ENCODE results near the gene TYMP.

DNA sequence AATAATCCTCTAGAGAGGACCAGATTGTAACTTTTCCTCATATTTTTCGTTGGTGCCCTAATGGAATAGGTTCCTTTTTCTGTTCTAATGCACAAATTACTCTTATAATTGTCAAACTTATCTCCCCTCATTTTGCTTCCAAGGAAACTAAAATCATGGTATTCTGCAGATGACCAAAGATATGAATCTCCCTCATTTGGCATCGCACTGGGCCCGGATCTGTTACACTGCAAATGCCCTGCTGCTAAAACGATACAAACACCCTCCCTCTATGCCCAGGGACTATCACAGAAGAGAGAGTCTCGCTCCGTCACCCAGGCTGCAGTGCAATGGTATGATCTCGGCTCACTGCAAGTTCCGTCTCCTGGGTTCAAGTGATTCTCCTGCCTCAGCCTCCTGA, 23.5 kb upstream of the TYMP start:
- TF ChIP-seq, protein P1, sequence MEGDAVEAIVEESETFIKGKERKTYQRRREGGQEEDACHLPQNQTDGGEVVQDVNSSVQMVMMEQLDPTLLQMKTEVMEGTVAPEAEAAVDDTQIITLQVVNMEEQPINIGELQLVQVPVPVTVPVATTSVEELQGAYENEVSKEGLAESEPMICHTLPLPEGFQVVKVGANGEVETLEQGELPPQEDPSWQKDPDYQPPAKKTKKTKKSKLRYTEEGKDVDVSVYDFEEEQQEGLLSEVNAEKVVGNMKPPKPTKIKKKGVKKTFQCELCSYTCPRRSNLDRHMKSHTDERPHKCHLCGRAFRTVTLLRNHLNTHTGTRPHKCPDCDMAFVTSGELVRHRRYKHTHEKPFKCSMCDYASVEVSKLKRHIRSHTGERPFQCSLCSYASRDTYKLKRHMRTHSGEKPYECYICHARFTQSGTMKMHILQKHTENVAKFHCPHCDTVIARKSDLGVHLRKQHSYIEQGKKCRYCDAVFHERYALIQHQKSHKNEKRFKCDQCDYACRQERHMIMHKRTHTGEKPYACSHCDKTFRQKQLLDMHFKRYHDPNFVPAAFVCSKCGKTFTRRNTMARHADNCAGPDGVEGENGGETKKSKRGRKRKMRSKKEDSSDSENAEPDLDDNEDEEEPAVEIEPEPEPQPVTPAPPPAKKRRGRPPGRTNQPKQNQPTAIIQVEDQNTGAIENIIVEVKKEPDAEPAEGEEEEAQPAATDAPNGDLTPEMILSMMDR (IDR thresholded peaks at IDR 0.05), result no peak
- TF ChIP-seq POLR2AphosphoS5 (IDR thresholded peaks at IDR 0.05; ENCODE audit: insufficient read depth in 1 of 2, low read depth in 1 of 2), result no peak
- no peak for TF ChIP-seq POLR2A (IDR thresholded peaks at IDR 0.05)
